ENCODE measurements around the gene VWA8. TPM values are rescaled to one million over a fixed set of nuclear protein-coding genes. Genes with fewer than 3 reads are reported as not detected.
A peak's percentile ranks its signal among the peaks of the same experiment; 100 is the strongest.
"Not testable (repeated sequence)": the region's sequence is repeated elsewhere in the genome, so short reads cannot be mapped to it uniquely, and the experiment has no call there.

VWA8 gene
- total and polyA plus RNA-seq, 4 donors = 9.8 to 35.7 (median 18.5) TPM

GRCh38 chr13:41917641-41918040 lies 43.3 kb downstream of the VWA8 start:
- Histone ChIP-seq H3K36me3 (ENCODE audit: control insufficient read depth, insufficient read depth, low read length) (no peaks in the 10 kb centered on the region), H3K4me3 (ENCODE audit: low read depth, low read length) (no peak overlapping the region), H3K4me1 (ENCODE audit: control insufficient read depth, insufficient read depth, low read length) (no peaks in the 10 kb centered on the region), H3K27ac (ENCODE audit: low read depth, low read length) (no peak overlapping the region), H3K9me3 (ENCODE audit: control insufficient read depth, insufficient read depth, low read length) (no peaks in the 10 kb centered on the region), H3K27me3 (ENCODE audit: control insufficient read depth, insufficient read depth, low read length) (no peaks in the 10 kb centered on the region)
- WGBS (ENCODE audit: insufficient coverage) = no CpG with 5 or more reads among the region's 1 CpG
- DNase-seq (ENCODE audit: low read depth in 4 of 6, low spot score in 6 of 6) = no peak

DNA sequence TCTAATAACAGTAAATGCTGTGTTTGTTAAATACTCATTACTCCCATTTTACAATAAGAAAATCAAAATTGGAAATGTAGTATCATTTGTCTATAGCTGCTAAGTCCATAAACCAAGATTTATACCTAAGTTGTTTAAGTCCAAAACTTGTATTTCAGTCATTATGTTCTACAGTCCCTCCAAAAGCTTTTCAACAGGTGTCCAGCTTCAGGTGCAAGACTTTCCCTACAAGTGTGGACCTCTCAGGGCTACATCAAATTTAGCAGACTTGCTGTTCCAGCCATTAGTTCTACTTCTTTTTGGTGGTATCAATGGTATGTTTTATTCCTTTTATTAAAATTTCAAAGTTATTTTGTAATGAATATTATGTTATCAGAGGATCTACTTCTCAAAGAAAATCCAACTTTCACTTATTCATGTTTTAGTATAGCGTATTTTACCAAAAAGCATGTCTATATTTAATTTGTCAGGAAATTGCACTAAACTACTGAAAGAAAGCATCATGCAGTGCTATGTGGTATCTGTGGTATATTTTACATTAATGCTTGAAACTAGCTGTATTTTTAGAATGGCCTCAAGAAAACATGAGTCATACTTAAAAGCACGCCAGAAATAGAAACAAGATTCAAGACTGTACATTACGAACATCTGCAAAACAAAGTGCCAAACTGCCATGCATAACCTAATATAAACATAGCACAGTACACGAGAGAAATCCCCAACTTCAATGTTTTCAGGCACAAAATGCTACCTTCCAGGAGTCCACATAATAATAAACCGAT lies 44.5 kb downstream of the VWA8 start:
- WGBS (ENCODE audit: insufficient coverage) = 69% methylated on average over 3 of the region's 5 CpGs
- Histone ChIP-seq H3K27me3 (ENCODE audit: control insufficient read depth, insufficient read depth, low read length) (no peaks in the 10 kb centered on the region), H3K4me3 (ENCODE audit: low read depth, low read length) (no peak overlapping the region), H3K27ac (ENCODE audit: low read depth, low read length) (no peak overlapping the region), H3K36me3 (ENCODE audit: control insufficient read depth, insufficient read depth, low read length) (no peaks in the 10 kb centered on the region), H3K9me3 (ENCODE audit: control insufficient read depth, insufficient read depth, low read length) (no peaks in the 10 kb centered on the region), H3K4me1 (ENCODE audit: control insufficient read depth, insufficient read depth, low read length) (no peaks in the 10 kb centered on the region)
- DNase-seq (ENCODE audit: low read depth in 4 of 6, low spot score in 6 of 6) = no peak

- H3K4me3 ChIP-seq (ENCODE audit: low read depth, low read length) = no peak overlapping the region
- H3K4me1 ChIP-seq (ENCODE audit: control insufficient read depth, insufficient read depth, low read length) = no peaks in the 10 kb centered on the region
- no peaks in the 10 kb centered on the region for H3K9me3 ChIP-seq (ENCODE audit: control insufficient read depth, insufficient read depth, low read length)
- H3K27me3 ChIP-seq (ENCODE audit: control insufficient read depth, insufficient read depth, low read length) = no peaks in the 10 kb centered on the region
- no peaks in the 10 kb centered on the region for H3K36me3 ChIP-seq (ENCODE audit: control insufficient read depth, insufficient read depth, low read length)
- no peak overlapping the region for H3K27ac ChIP-seq (ENCODE audit: low read depth, low read length)
- no peak for DNase-seq (ENCODE audit: low read depth in 4 of 6, low spot score in 6 of 6)
These were observed 45.8 kb downstream of the VWA8 start for GRCh38 chr13:41915081-41915480.

DNA sequence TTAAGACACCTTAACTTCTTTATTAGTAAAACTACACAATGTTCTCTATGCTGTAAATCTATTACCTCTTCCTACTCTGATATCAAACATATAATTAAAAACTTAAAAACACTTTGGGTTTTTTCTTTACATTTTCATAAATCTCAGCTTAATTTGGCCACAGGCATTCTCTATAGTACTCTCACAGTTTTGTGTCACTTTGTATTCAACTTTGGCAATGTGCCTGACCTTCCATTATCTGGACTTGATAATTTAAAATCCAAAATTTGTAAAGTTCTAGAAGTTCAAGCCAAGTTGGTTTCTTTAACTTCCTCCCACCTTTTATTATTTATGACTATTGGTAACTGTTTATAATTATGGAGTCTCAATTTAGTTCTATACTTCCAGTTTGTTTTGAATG lies 46.4 kb downstream of the VWA8 start:
- H3K27me3 ChIP-seq (ENCODE audit: control insufficient read depth, insufficient read depth, low read length) = no peaks in the 10 kb centered on the region
- no peaks in the 10 kb centered on the region for H3K4me1 ChIP-seq (ENCODE audit: control insufficient read depth, insufficient read depth, low read length)
- no peak overlapping the region for H3K4me3 ChIP-seq (ENCODE audit: low read depth, low read length)
- no peaks in the 10 kb centered on the region for H3K9me3 ChIP-seq (ENCODE audit: control insufficient read depth, insufficient read depth, low read length)
- no peak for DNase-seq (ENCODE audit: low read depth in 4 of 6, low spot score in 6 of 6)
- no peaks in the 10 kb centered on the region for H3K36me3 ChIP-seq (ENCODE audit: control insufficient read depth, insufficient read depth, low read length)
- no peak overlapping the region for H3K27ac ChIP-seq (ENCODE audit: low read depth, low read length)

DNA sequence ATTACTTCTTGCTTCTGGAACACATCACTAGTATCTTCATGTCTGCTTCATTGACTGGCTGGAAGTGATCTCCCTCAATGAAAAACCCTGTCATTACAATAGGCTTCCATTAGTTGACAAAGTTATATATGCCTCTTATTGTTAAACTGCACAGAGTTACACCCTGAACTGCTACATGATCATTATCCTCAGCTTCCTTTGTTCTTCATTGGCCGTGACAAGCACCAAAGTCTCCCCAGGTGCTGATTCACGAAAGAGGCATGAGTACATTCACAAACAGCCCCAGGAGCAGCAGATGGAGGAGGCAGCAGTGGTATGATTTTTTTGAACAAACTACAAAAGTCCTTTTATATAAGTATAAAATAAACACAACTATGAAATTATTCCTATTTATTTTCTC lies 51.4 kb downstream of the VWA8 start:
- no peak for DNase-seq (ENCODE audit: low read depth in 4 of 6, low spot score in 6 of 6)
- no peaks in the 10 kb centered on the region for H3K4me1 ChIP-seq (ENCODE audit: control insufficient read depth, insufficient read depth, low read length)
- H3K27ac ChIP-seq (ENCODE audit: low read depth, low read length) = no peak overlapping the region
- no peaks in the 10 kb centered on the region for H3K9me3 ChIP-seq (ENCODE audit: control insufficient read depth, insufficient read depth, low read length)
- WGBS (ENCODE audit: insufficient coverage) = no CpG with 5 or more reads among the region's 2 CpGs
- H3K36me3 ChIP-seq (ENCODE audit: control insufficient read depth, insufficient read depth, low read length) = peaks cover 6% of the 10 kb centered on the region
- H3K4me3 ChIP-seq (ENCODE audit: low read depth, low read length) = no peak overlapping the region
- H3K27me3 ChIP-seq (ENCODE audit: control insufficient read depth, insufficient read depth, low read length) = no peaks in the 10 kb centered on the region

GRCh38 chr13:41905600-41906254 lies 55.2 kb downstream of the VWA8 start:
- peaks cover 6% of the 10 kb centered on the region for H3K36me3 ChIP-seq (ENCODE audit: control insufficient read depth, insufficient read depth, low read length)
- H3K27ac ChIP-seq (ENCODE audit: low read depth, low read length) = no peak overlapping the region
- no peaks in the 10 kb centered on the region for H3K27me3 ChIP-seq (ENCODE audit: control insufficient read depth, insufficient read depth, low read length)
- H3K4me1 ChIP-seq (ENCODE audit: control insufficient read depth, insufficient read depth, low read length) = no peaks in the 10 kb centered on the region
- H3K9me3 ChIP-seq (ENCODE audit: control insufficient read depth, insufficient read depth, low read length) = no peaks in the 10 kb centered on the region
- no peak overlapping the region for H3K4me3 ChIP-seq (ENCODE audit: low read depth, low read length)
- peak in 1 of 6 donors; percentile 6 for DNase-seq (ENCODE audit: low read depth in 4 of 6, low spot score in 6 of 6)
- 100% methylated on average over 1 of the region's 2 CpGs for WGBS (ENCODE audit: insufficient coverage)

DNA sequence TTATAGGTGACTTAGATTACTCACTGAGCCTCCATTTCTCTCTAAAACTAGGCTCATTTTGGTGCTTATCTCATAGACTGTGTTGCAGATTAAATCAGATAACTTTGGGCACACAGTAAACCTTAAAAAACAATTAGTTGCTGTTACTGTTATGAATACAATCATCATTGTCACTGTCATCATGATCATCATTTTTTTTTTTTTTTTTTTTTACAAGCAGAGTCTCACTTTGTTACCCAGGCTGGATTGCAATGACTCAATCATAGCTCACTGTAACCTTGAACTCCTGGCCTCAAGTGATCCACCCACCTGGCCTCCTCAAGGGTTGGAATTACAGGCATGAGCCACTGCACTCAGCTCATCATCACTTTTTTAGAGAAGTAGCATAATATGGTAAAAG lies 60.0 kb downstream of the VWA8 start:
- H3K36me3 ChIP-seq (ENCODE audit: control insufficient read depth, insufficient read depth, low read length) = no peaks in the 10 kb centered on the region
- no peaks in the 10 kb centered on the region for H3K4me1 ChIP-seq (ENCODE audit: control insufficient read depth, insufficient read depth, low read length)
- H3K9me3 ChIP-seq (ENCODE audit: control insufficient read depth, insufficient read depth, low read length) = no peaks in the 10 kb centered on the region
- no peak for DNase-seq (ENCODE audit: low read depth in 4 of 6, low spot score in 6 of 6)
- no peak overlapping the region for H3K27ac ChIP-seq (ENCODE audit: low read depth, low read length)
- H3K4me3 ChIP-seq (ENCODE audit: low read depth, low read length) = no peak overlapping the region
- no peaks in the 10 kb centered on the region for H3K27me3 ChIP-seq (ENCODE audit: control insufficient read depth, insufficient read depth, low read length)

- H3K27ac ChIP-seq (ENCODE audit: low read depth, low read length); H3K27me3 ChIP-seq (ENCODE audit: control insufficient read depth, insufficient read depth, low read length); H3K9me3 ChIP-seq (ENCODE audit: control insufficient read depth, insufficient read depth, low read length); DNase-seq (ENCODE audit: low read depth in 4 of 6, low spot score in 6 of 6); H3K4me3 ChIP-seq (ENCODE audit: low read depth, low read length); H3K36me3 ChIP-seq (ENCODE audit: control insufficient read depth, insufficient read depth, low read length); H3K4me1 ChIP-seq (ENCODE audit: control insufficient read depth, insufficient read depth, low read length): not testable (repeated sequence)
- 100% methylated on average over 8 of the region's 24 CpGs for WGBS (ENCODE audit: insufficient coverage)
These were observed 62.5 kb downstream of the VWA8 start for GRCh38 chr13:41898411-41898810.

DNA sequence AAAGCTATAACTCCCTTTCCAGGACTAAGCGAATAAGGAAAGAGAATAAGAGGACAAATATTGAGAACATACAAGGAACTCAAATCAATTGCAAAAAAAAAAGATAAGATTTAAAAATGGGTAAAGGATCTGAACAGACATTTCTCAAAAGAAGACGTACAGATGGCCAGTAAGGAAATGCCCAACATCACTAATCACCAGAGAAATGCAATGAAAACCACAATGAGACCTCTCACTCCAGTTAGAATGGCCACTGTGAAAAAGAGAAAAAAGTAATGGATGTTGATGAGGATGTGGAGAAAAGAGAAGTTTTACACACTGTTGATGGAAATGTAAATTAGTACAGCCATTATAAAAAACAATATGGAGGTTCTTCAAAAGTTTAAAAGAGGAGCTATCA lies 63.8 kb downstream of the VWA8 start:
- no peak overlapping the region for H3K4me3 ChIP-seq (ENCODE audit: low read depth, low read length)
- H3K4me1 ChIP-seq (ENCODE audit: control insufficient read depth, insufficient read depth, low read length) = no peaks in the 10 kb centered on the region
- H3K36me3 ChIP-seq (ENCODE audit: control insufficient read depth, insufficient read depth, low read length) = no peaks in the 10 kb centered on the region
- no peaks in the 10 kb centered on the region for H3K27me3 ChIP-seq (ENCODE audit: control insufficient read depth, insufficient read depth, low read length)
- no peak for DNase-seq (ENCODE audit: low read depth in 4 of 6, low spot score in 6 of 6)
- H3K9me3 ChIP-seq (ENCODE audit: control insufficient read depth, insufficient read depth, low read length) = no peaks in the 10 kb centered on the region
- no CpG with 5 or more reads among the region's 2 CpGs for WGBS (ENCODE audit: insufficient coverage)
- no peak overlapping the region for H3K27ac ChIP-seq (ENCODE audit: low read depth, low read length)

GRCh38 chr13:41895478-41895877 lies 65.4 kb downstream of the VWA8 start:
- no peaks in the 10 kb centered on the region for H3K27me3 ChIP-seq (ENCODE audit: control insufficient read depth, insufficient read depth, low read length)
- no CpG with 5 or more reads among the region's 1 CpG for WGBS (ENCODE audit: insufficient coverage)
- no peaks in the 10 kb centered on the region for H3K36me3 ChIP-seq (ENCODE audit: control insufficient read depth, insufficient read depth, low read length)
- no peak overlapping the region for H3K4me3 ChIP-seq (ENCODE audit: low read depth, low read length)
- H3K9me3 ChIP-seq (ENCODE audit: control insufficient read depth, insufficient read depth, low read length) = no peaks in the 10 kb centered on the region
- H3K4me1 ChIP-seq (ENCODE audit: control insufficient read depth, insufficient read depth, low read length) = no peaks in the 10 kb centered on the region
- H3K27ac ChIP-seq (ENCODE audit: low read depth, low read length) = no peak overlapping the region
- DNase-seq (ENCODE audit: low read depth in 4 of 6, low spot score in 6 of 6) = peak in 1 of 6 donors; percentile 63

Measured in spinal cord (tissue), 10 donors.